Measurements from ENCODE around the gene STMN3.

The STMN3 gene

GRCh38 chr20:63599396-63600050 lies 53.7 kb downstream of the STMN3 start:
- Histone ChIP-seq H3K4me3 (ENCODE audit: low read depth, low read length, poor library complexity, severe bottlenecking) (no peak overlapping the region), H3F3A (ENCODE audit: insufficient read depth, low read length) (no peaks in the 10 kb centered on the region), H3K9ac (ENCODE audit: low read length) (no peak overlapping the region), H3K4me2 (ENCODE audit: low read length) (no peak overlapping the region), H3K27ac (ENCODE audit: low read depth, low read length, poor library complexity, severe bottlenecking) (no peak overlapping the region), H3K9me3 (ENCODE audit: low read length) (no peaks in the 10 kb centered on the region), H3K27me3 (ENCODE audit: insufficient read depth, low read length) (no peaks in the 10 kb centered on the region), H3K4me1 (ENCODE audit: insufficient read depth, low read length, severe bottlenecking) (no peaks in the 10 kb centered on the region), H3K36me3 (ENCODE audit: insufficient read depth, low read length) (peaks cover 67% of the 10 kb centered on the region), H4K20me1 (ENCODE audit: insufficient read depth, low read length) (no peaks in the 10 kb centered on the region), H3K79me2 (ENCODE audit: insufficient read depth, low read length) (no peaks in the 10 kb centered on the region), H3K9me2 (ENCODE audit: low read depth, low read length) (no peaks in the 10 kb centered on the region), H2AFZ (ENCODE audit: low read length) (no peak overlapping the region)
- TF ChIP-seq CTCF (IDR thresholded peaks at IDR 0.05; ENCODE audit: low read length) (no peak), EZH2 (IDR thresholded peaks at IDR 0.05; ENCODE audit: borderline replicate concordance, low read length) (no peak)

- no peaks in the 10 kb centered on the region for H4K20me1 ChIP-seq (ENCODE audit: insufficient read depth, low read length)
- H3K4me1 ChIP-seq (ENCODE audit: insufficient read depth, low read length, severe bottlenecking), result no peaks in the 10 kb centered on the region
- H3K9ac ChIP-seq (ENCODE audit: low read length), result no peak overlapping the region
- no peaks in the 10 kb centered on the region for H3K79me2 ChIP-seq (ENCODE audit: insufficient read depth, low read length)
- no peaks in the 10 kb centered on the region for H3K9me3 ChIP-seq (ENCODE audit: low read length)
- no peaks in the 10 kb centered on the region for H3K9me2 ChIP-seq (ENCODE audit: low read depth, low read length)
- no peak overlapping the region for H3K27ac ChIP-seq (ENCODE audit: low read depth, low read length, poor library complexity, severe bottlenecking)
- no peak overlapping the region for H3K4me3 ChIP-seq (ENCODE audit: low read depth, low read length, poor library complexity, severe bottlenecking)
- H3K27me3 ChIP-seq (ENCODE audit: insufficient read depth, low read length), result no peaks in the 10 kb centered on the region
- H3K36me3 ChIP-seq (ENCODE audit: insufficient read depth, low read length), result peaks cover 70% of the 10 kb centered on the region
- no peak overlapping the region for H2AFZ ChIP-seq (ENCODE audit: low read length)
- no peak overlapping the region for H3K4me2 ChIP-seq (ENCODE audit: low read length)
- no peaks in the 10 kb centered on the region for H3F3A ChIP-seq (ENCODE audit: insufficient read depth, low read length)
- TF ChIP-seq CTCF (IDR thresholded peaks at IDR 0.05; ENCODE audit: low read length) (no peak), EZH2 (IDR thresholded peaks at IDR 0.05; ENCODE audit: borderline replicate concordance, low read length) (no peak)
These were observed 54.5 kb downstream of the STMN3 start for GRCh38 chr20:63598479-63599395.

GRCh38 chr20:63597651-63598478 lies 55.4 kb downstream of the STMN3 start:
- H2AFZ ChIP-seq (ENCODE audit: low read length), result no peak overlapping the region
- no peaks in the 10 kb centered on the region for H3K27me3 ChIP-seq (ENCODE audit: insufficient read depth, low read length)
- peaks cover 65% of the 10 kb centered on the region for H3K36me3 ChIP-seq (ENCODE audit: insufficient read depth, low read length)
- no peaks in the 10 kb centered on the region for H3K4me1 ChIP-seq (ENCODE audit: insufficient read depth, low read length, severe bottlenecking)
- TF ChIP-seq CTCF (IDR thresholded peaks at IDR 0.05; ENCODE audit: low read length), result no peak
- no peak for TF ChIP-seq EZH2 (IDR thresholded peaks at IDR 0.05; ENCODE audit: borderline replicate concordance, low read length)
- H3K9me2 ChIP-seq (ENCODE audit: low read depth, low read length), result no peaks in the 10 kb centered on the region
- H3K79me2 ChIP-seq (ENCODE audit: insufficient read depth, low read length), result no peaks in the 10 kb centered on the region
- no peak overlapping the region for H3K9ac ChIP-seq (ENCODE audit: low read length)
- H3K4me2 ChIP-seq (ENCODE audit: low read length), result no peak overlapping the region
- no peaks in the 10 kb centered on the region for H4K20me1 ChIP-seq (ENCODE audit: insufficient read depth, low read length)
- no peaks in the 10 kb centered on the region for H3F3A ChIP-seq (ENCODE audit: insufficient read depth, low read length)
- H3K9me3 ChIP-seq (ENCODE audit: low read length), result no peaks in the 10 kb centered on the region
- no peak overlapping the region for H3K4me3 ChIP-seq (ENCODE audit: low read depth, low read length, poor library complexity, severe bottlenecking)
- H3K27ac ChIP-seq (ENCODE audit: low read depth, low read length, poor library complexity, severe bottlenecking), result no peak overlapping the region
